GM23338 (cell line): ENCODE data around the gene TMEM132D. TPM values are rescaled to one million over a fixed set of nuclear protein-coding genes. Genes with fewer than 3 reads are reported as not detected.

Source experiments
- ATAC-seq: fragments of 200-7000 bp; cut with Tn5 transposase; 3 replicates; pipeline ENCODE4 v1.9.1; 2020
- DNase-seq: peaks from one replicate; pipeline ENCODE4 v3.0.0-alpha.2; 2015; ENCODE audit warnings: low spot score
- H2AFZ ChIP-seq: fragments of 200-600 bp; sonication (generic); 2 replicates; pipeline ENCODE4 v1.8.0; 2016; ENCODE audit warnings: antibody characterized with exemption, mild to moderate bottlenecking, moderate library complexity
- H3F3A ChIP-seq: fragments of 200-600 bp; sonication (generic); replicated peaks from 2 replicates; pipeline ENCODE4 v1.8.0; 2017; ENCODE audit warnings: antibody characterized with exemption, mixed run types, low read depth
- H3K27ac ChIP-seq: fragments of 200-600 bp; sonication (generic); 2 replicates; pipeline ENCODE4 v1.6.1; 2016; ENCODE audit warnings: low read depth
- H3K27me3 ChIP-seq: fragments of 200-600 bp; sonication (generic); 2 replicates; pipeline ENCODE4 v1.8.0; 2016; ENCODE audit warnings: mild to moderate bottlenecking, mixed run types, moderate library complexity; ENCODE audit not compliant: insufficient read depth
- H3K36me3 ChIP-seq: fragments of 200-600 bp; sonication (generic); 2 replicates; pipeline ENCODE4 v1.8.0; 2016; ENCODE audit warnings: mild to moderate bottlenecking; ENCODE audit not compliant: insufficient read depth
- H3K4me1 ChIP-seq: fragments of 200-600 bp; sonication (generic); 2 replicates; pipeline ENCODE4 v1.8.0; 2016; ENCODE audit warnings: mild to moderate bottlenecking, moderate library complexity; ENCODE audit not compliant: insufficient read depth
- H3K4me2 ChIP-seq: fragments of 200-600 bp; sonication (generic); 2 replicates; pipeline ENCODE4 v1.7.1; 2017; ENCODE audit warnings: mixed run types
- H3K4me3 ChIP-seq: fragments of 200-600 bp; sonication (generic); 2 replicates; pipeline ENCODE4 v1.6.1; 2016; ENCODE audit warnings: mixed run types
- H3K79me2 ChIP-seq: fragments of 200-600 bp; sonication (generic); replicated peaks from 2 replicates; pipeline ENCODE4 v1.8.0; 2017; ENCODE audit warnings: mild to moderate bottlenecking; ENCODE audit not compliant: insufficient read depth
- H3K9me2 ChIP-seq: fragments of 200-600 bp; sonication (generic); 2 replicates; pipeline ENCODE4 v1.8.0; 2017; ENCODE audit not compliant: insufficient read depth
- H4K20me1 ChIP-seq: fragments of 200-600 bp; sonication (generic); replicated peaks from 2 replicates; pipeline ENCODE4 v1.8.0; 2017; ENCODE audit warnings: mild to moderate bottlenecking; ENCODE audit not compliant: insufficient read depth
- H3K27ac Mint-ChIP-seq: 2 replicates; pipeline ENCODE4 v1.8.0; 2020; ENCODE audit warnings: inconsistent platforms, mild to moderate bottlenecking, moderate library complexity, mixed read lengths
- H3K27me3 Mint-ChIP-seq: 3 replicates; pipeline ENCODE4 v1.8.0; 2022; ENCODE audit warnings: low read depth, mild to moderate bottlenecking, moderate library complexity, mixed read lengths, inconsistent platforms; ENCODE audit not compliant: insufficient read depth, poor library complexity
- H3K36me3 Mint-ChIP-seq: 3 replicates; pipeline ENCODE4 v1.8.0; 2021; ENCODE audit warnings: low read depth, mild to moderate bottlenecking, inconsistent platforms, moderate library complexity, mixed read lengths
- H3K4me1 Mint-ChIP-seq: 3 replicates; pipeline ENCODE4 v1.8.0; 2020; ENCODE audit warnings: mild to moderate bottlenecking, inconsistent platforms, mixed read lengths
- H3K4me3 Mint-ChIP-seq: 3 replicates; pipeline ENCODE4 v1.8.0; 2021; ENCODE audit warnings: moderate library complexity, mild to moderate bottlenecking, inconsistent platforms, mixed read lengths
- H3K9me3 Mint-ChIP-seq: 3 replicates; pipeline ENCODE4 v1.8.0; 2020; ENCODE audit warnings: moderate library complexity, mild to moderate bottlenecking, inconsistent platforms, mixed read lengths
- ETS1 ChIP-seq: IDR thresholded peaks from 2 replicates; pipeline ENCODE4 v1.6.1; 2016; ENCODE audit warnings: antibody characterized with exemption
- POLR2AphosphoS5 ChIP-seq: IDR thresholded peaks from 2 replicates; pipeline ENCODE4 v1.6.1; 2016; ENCODE audit warnings: antibody characterized with exemption, low read depth
- REST ChIP-seq: IDR thresholded peaks from one replicate; pipeline ENCODE4 v1.6.1; 2018; ENCODE audit warnings: antibody characterized with exemption; ENCODE audit not compliant: unreplicated experiment
- ZNF462 ChIP-seq: fragments of 250-450 bp; sonication (Bioruptor Pico); IDR thresholded peaks from 2 replicates; pipeline ENCODE4 v1.5.0; 2020; ENCODE audit warnings: mild to moderate bottlenecking, moderate library complexity
- polyA plus RNA-seq: library from polyadenylated mRNA; unstranded; fragments of >200 nt; fragmentation: Nextera tagmentation; extraction: Ambion mirVana; gene quantifications from 2 replicates; pipeline ENCODE4 v1.2.1, GENCODE V29; 2016
- total RNA-seq: library from RNA; depleted of rRNA; stranded (reverse); fragments of >200 nt; shearing (Covaris generic); gene quantifications from 2 replicates; pipeline ENCODE4 v1.2.3, GENCODE V29; 2014

TMEM132D gene
- total and polyA plus RNA-seq, 2 experiments from 2014 or later = 0.44 to 5.3 TPM

- no peak overlapping the region for H3K4me3 ChIP-seq
- H3K9me3 Mint-ChIP-seq = peaks cover 90% of the 10 kb centered on the region
- H3K4me2 ChIP-seq = no peak overlapping the region
- H3K79me2 ChIP-seq = no peaks in the 10 kb centered on the region
- no peaks in the 10 kb centered on the region for H3K27me3 Mint-ChIP-seq
- peaks cover 23% of the 10 kb centered on the region; the same call in 2 of the 3 replicates for H3K36me3 Mint-ChIP-seq
- no peaks in the 10 kb centered on the region for H3K27me3 ChIP-seq
- H3K27ac ChIP-seq = no peak overlapping the region
- DNase-seq = no peak
- no peaks in the 10 kb centered on the region for H3K9me2 ChIP-seq
- no peaks in the 10 kb centered on the region for H3K4me1 ChIP-seq
- H4K20me1 ChIP-seq = no peaks in the 10 kb centered on the region
- no peak overlapping the region for H2AFZ ChIP-seq
- H3K36me3 ChIP-seq = no peaks in the 10 kb centered on the region; the same call in 1 of the 2 replicates
- no peak overlapping the region for H3K27ac Mint-ChIP-seq
- no peak for TF ChIP-seq ETS1
- no peak for TF ChIP-seq POLR2AphosphoS5
- no peak for TF ChIP-seq REST
- TF ChIP-seq ZNF462 (CRISPR knock-in tag) = no peak
- no peak for ATAC-seq
- H3K4me3 Mint-ChIP-seq = no peak overlapping the region
- no peaks in the 10 kb centered on the region for H3K4me1 Mint-ChIP-seq
- H3F3A ChIP-seq = no peaks in the 10 kb centered on the region
Observed at GRCh38 chr12:129423041-129423580, 480.7 kb downstream of the TMEM132D start.
